Heart left ventricle (tissue), 16 donors: Measurements from ENCODE around the gene KCNC1. TPM values are rescaled to one million over a fixed set of nuclear protein-coding genes. Genes with fewer than 3 reads are reported as not detected.
A peak's percentile ranks its signal among the peaks of the same experiment; 100 is the strongest.

ENCODE experiments used
- ATAC-seq, 4 donors: fragments of 200-7000 bp; cut with Tn5 transposase; one replicate each; pipeline ENCODE4 v1.9.1; 2020 to 2022; ENCODE audit warnings: moderate library complexity in 4 of 4, mild to moderate bottlenecking in 3 of 4, moderate number of reproducible peaks in 1 of 4
- DNase-seq, 5 donors: peaks; one replicate each; pipeline ENCODE4 v3.0.0-alpha.2; 2020
- H3K27ac ChIP-seq, 12 donors: fragments of 200-600 bp; sonication (generic) in 4 of 12; one replicate each; pipeline versions ENCODE4 v1.5.0 to v1.8.0; 2016 to 2022; ENCODE audit warnings: mild to moderate bottlenecking in 2 of 12
- H3K27me3 ChIP-seq, 9 donors: fragments of 200-600 bp; sonication (generic) in 2 of 9; one replicate each; pipeline versions ENCODE4 v1.5.1 to v1.8.0; 2016 to 2022; ENCODE audit warnings: mild to moderate bottlenecking in 3 of 9
- H3K36me3 ChIP-seq, 9 donors: fragments of 200-600 bp; sonication (generic) in 2 of 9; one replicate each; pipeline versions ENCODE4 v1.5.0 to v1.8.0; 2018 to 2022; ENCODE audit warnings: mild to moderate bottlenecking in 2 of 9
- H3K4me1 ChIP-seq, 12 donors: fragments of 200-600 bp; sonication (generic) in 4 of 12; one replicate each; pipeline versions ENCODE4 v1.5.0 to v1.8.0; 2016 to 2022; ENCODE audit warnings: mild to moderate bottlenecking in 3 of 12
- H3K4me3 ChIP-seq, 12 donors: fragments of 200-600 bp; sonication (generic) in 4 of 12; one replicate each; pipeline versions ENCODE4 v1.5.0 to v1.8.0; 2017 to 2022; ENCODE audit warnings: mild to moderate bottlenecking in 9 of 12, moderate library complexity in 4 of 12
- H3K9me3 ChIP-seq, 12 donors: fragments of 200-600 bp; sonication (generic) in 4 of 12; one replicate each; pipeline versions ENCODE4 v1.5.0 to v1.8.0; 2016 to 2022; ENCODE audit warnings: mild to moderate bottlenecking in 1 of 12
- CTCF ChIP-seq, 12 donors: fragments of 200-600 bp; sonication (generic) in 4 of 12; IDR thresholded peaks; one replicate each; pipeline versions ENCODE4 v1.5.0 to v1.8.0; 2018 to 2022; ENCODE audit warnings: antibody characterized with exemption in 12 of 12, mild to moderate bottlenecking in 5 of 12
- POLR2A ChIP-seq, 2 donors: fragments of 450-650 bp; IDR thresholded peaks; one replicate each; pipeline ENCODE4 v1.6.1; 2017; ENCODE audit warnings: antibody characterized with exemption in 2 of 2, mild to moderate bottlenecking in 2 of 2, moderate library complexity in 2 of 2
- WGBS, 4 donors: extraction: QIAGEN DNeasy Blood & Tissue Kit in 2 of 4; methylation state at CpG; one replicate each; pipeline versions ENCODE4 v1.1.5 to v1.1.7; 2013 to 2018; 5-methylcytosine and 5-hydroxymethylcytosine counted together
- intact Hi-C, 10 donors: fragments of 100-400 bp; cut with DNase I; formaldehyde crosslinking; loops; one replicate each; pipeline versions ENCODE4 v1.11.1 to v1.14.2; 2022
- polyA plus RNA-seq, 2 donors: library from polyadenylated mRNA; stranded (reverse); fragments of 200-250 nt; gene quantifications; one replicate each; pipeline ENCODE4 v1.2.3, GENCODE V29; 2013
- total RNA-seq, 9 donors: library from RNA; depleted of rRNA in 2 of 9; stranded (reverse); fragments of >200 nt in 2 of 9; fragmentation: NEBNext Ultra II Directional in 3 of 9; extraction: Animal tissue kit (Norgen Biotek cat#: 25700) in 3 of 9; gene quantifications; one replicate each; pipeline versions ENCODE4 v1.1.0 to v1.2.4, GENCODE V29; 2016 to 2023
- donor health status: ischemic (EF 13 %, LVEDD 7.1; RV severe dilation, severe dysfunction).
- donor health status: healthy with polysubstance abuse.
- donor health status: DM: no; HTN: yes; CAD: no.
- donor health status: DM: no; HTN: no; CAD: no.
- donor health status: ischemic (EF 25% LVEDD 6.9; RV normal size, moderate dysfunction).
- donor health status: ischemic (EF 25% LVEDD 5.7; RV mildly dilated, moderate dysfunction).
- donor health status: healthy.
- donor health status: DM: yes; HTN: yes; CAD: no.
- donor health status: ischemic (EF 35%, LVEDD 5.7; RV mildly dilated, moderate dysfunction).
- donor health status: nonischemic (EF 11% LVEDD 7.7; RV severe dilation, severe dysfunction).
- donor health status: DM: yes; HTN: yes; CAD: no.
- donor health status: PGD.
- donor health status: ischemic (EF 29% LVEDD 5.4; RV normal size, mild dysfunction).
- donor health status: nonischemic (EF 23%, LVEDD 6.1; RV moderate dilation, normal function).

KCNC1 gene
- total and polyA plus RNA-seq, 11 donors = 0.02 to 0.25 (median 0.05) TPM; not detected in 8

GRCh38 chr11:17813391-17814059 lies 78.9 kb downstream of the KCNC1 start:
- no peak overlapping the region for H3K4me3 ChIP-seq
- TF ChIP-seq CTCF (IDR thresholded peaks at IDR 0.05) = no peak
- no peak for TF ChIP-seq POLR2A (IDR thresholded peaks at IDR 0.05)
- H3K9me3 ChIP-seq = no peaks in the 10 kb centered on the region
- H3K27me3 ChIP-seq = no peaks in the 10 kb centered on the region
- intact Hi-C loops = no loop called here
- ATAC-seq (no peak), DNase-seq (no peak)
- H3K36me3 ChIP-seq = no peaks in the 10 kb centered on the region
- no peak overlapping the region for H3K27ac ChIP-seq
- H3K4me1 ChIP-seq = peaks cover 0 to 45% (median 27%) of the 10 kb centered on the region in 12 donors
- WGBS, 4 donors = 63 to 73% (median 67%) methylated on average over 2 of the region's 2 CpGs

- no peak for ATAC-seq
- Histone ChIP-seq H3K36me3 (no peaks in the 10 kb centered on the region), H3K9me3 (no peaks in the 10 kb centered on the region), H3K27me3 (no peaks in the 10 kb centered on the region), H3K27ac (no peak overlapping the region), H3K4me3 (no peak overlapping the region), H3K4me1 (peaks cover 0 to 45% (median 27%) of the 10 kb centered on the region in 12 donors)
- DNase-seq = no peak
- WGBS, 4 donors = 98 to 100% (median 100%) methylated on average over 1 of the region's 1 CpG
- intact Hi-C loops = no loop called here
- no peak for TF ChIP-seq CTCF (IDR thresholded peaks at IDR 0.05)
- no peak for TF ChIP-seq POLR2A (IDR thresholded peaks at IDR 0.05)
Measured at GRCh38 chr11:17814546-17814945, 80.0 kb downstream of the KCNC1 start.

DNA sequence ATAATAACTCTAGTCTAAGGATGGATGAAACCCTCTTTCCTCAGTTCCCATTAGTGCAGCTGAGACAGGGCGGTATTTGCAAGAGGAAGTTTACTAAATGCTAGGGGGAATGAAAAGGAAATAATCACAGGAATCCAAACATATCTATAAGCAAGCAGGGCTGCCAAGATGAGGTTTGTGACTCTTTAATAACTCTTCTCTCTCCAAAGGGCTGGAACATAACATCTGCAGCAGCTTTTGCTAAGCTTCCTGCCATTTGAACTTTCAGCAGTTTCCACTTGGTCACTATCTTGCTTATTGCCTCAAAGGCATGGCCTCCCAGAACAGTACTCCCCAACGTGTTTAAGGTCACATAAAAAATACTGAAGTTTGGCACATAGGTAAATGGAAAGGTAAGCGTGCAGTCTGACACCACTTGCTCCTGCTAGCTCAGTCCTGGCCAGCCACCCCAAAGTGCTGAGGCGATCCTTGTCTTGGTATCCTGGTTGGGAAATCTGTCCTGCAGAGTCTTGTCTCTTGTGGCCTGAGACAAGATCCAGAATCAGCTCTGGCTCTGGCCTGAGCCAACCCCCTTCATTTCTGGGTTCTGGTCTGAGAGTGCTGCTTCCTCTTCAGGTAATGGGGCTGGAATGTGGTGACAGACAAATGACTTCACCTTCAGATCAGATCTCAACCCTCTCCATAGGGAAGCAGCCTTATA lies 81.8 kb downstream of the KCNC1 start:
- intact Hi-C loops = no loop called here

More for the DNA sequence above, 81.8 kb downstream of the KCNC1 start:
- Histone ChIP-seq H3K36me3 (no peaks in the 10 kb centered on the region), H3K27me3 (no peaks in the 10 kb centered on the region), H3K4me1 (peaks cover 0 to 36% (median 18%) of the 10 kb centered on the region in 12 donors), H3K27ac (peak overlapping the region in 4 of 12 donors; percentile 16 to 44 (median 38)), H3K4me3 (no peak overlapping the region), H3K9me3 (no peaks in the 10 kb centered on the region)
- ATAC-seq (peak in 2 of 4 donors; percentile 23 to 47), DNase-seq (no peak)
- TF ChIP-seq CTCF (IDR thresholded peaks at IDR 0.05) (no peak), POLR2A (IDR thresholded peaks at IDR 0.05) (no peak)
- 54 to 67% (median 64%) methylated on average over 4 of the region's 4 CpGs for WGBS, 4 donors
